OCI-LY7 (cell line): ENCODE data around the gene GABRG1. TPM values are rescaled to one million over a fixed set of nuclear protein-coding genes. Genes with fewer than 3 reads are reported as not detected.

Experiments used
- BruUV-seq: library from RNA; stranded (reverse); fragments of 400-500 nt; replicated peaks from 2 replicates; lab custom pipeline; 2021; lab: Mats Ljungman, UMichigan
- CTCF ChIA-PET: fragments of 300-600 bp; sonication (Branson Sonifier 250); formaldehyde crosslinking; loops from one replicate; lab custom pipeline; 2022; ENCODE audit warnings: antibody characterized with exemption; ENCODE audit not compliant: unreplicated experiment; lab: Charles Lee
- POLR2A ChIA-PET: fragments of 300-600 bp; sonication (Branson Sonifier 250); formaldehyde crosslinking; loops from one replicate; lab custom pipeline; 2022; ENCODE audit warnings: antibody characterized with exemption; lab: Charles Lee
- DNase-seq: peaks from one replicate; pipeline ENCODE4 v3.0.0-alpha.2; 2015; ENCODE audit warnings: low spot score
- H2AFZ ChIP-seq: fragments of 200-600 bp; sonication (generic), shearing (Covaris generic); 2 replicates; pipeline ENCODE4 v1.6.1; 2014; ENCODE audit warnings: mild to moderate bottlenecking, antibody characterized with exemption, low read length, moderate library complexity
- H3K27ac ChIP-seq: fragments of 200-600 bp; sonication (generic); 2 replicates; pipeline ENCODE4 v1.5.1; 2014; ENCODE audit warnings: mixed run types, low read depth, mild to moderate bottlenecking, moderate library complexity, low read length, inconsistent platforms; ENCODE audit not compliant: poor library complexity, severe bottlenecking
- H3K36me3 ChIP-seq: fragments of 200-600 bp; sonication (generic); 2 replicates; pipeline ENCODE4 v1.6.1; 2014; ENCODE audit warnings: mild to moderate bottlenecking, antibody characterized with exemption, low read length, moderate library complexity, mixed read lengths; ENCODE audit not compliant: insufficient read depth
- H3K4me1 ChIP-seq: fragments of 200-600 bp; sonication (generic); 2 replicates; pipeline ENCODE4 v1.5.1; 2014; ENCODE audit warnings: mild to moderate bottlenecking, low read length; ENCODE audit not compliant: insufficient read depth, poor library complexity, severe bottlenecking
- H3K4me2 ChIP-seq: fragments of 200-600 bp; sonication (generic); 2 replicates; pipeline ENCODE4 v1.6.1; 2014; ENCODE audit warnings: mild to moderate bottlenecking, low read length
- H3K4me3 ChIP-seq: fragments of 200-600 bp; sonication (generic); 2 replicates; pipeline ENCODE4 v1.5.1; 2014; ENCODE audit warnings: mild to moderate bottlenecking, low read depth, low read length; ENCODE audit not compliant: poor library complexity, severe bottlenecking
- H3K79me2 ChIP-seq: fragments of 200-600 bp; sonication (generic); 2 replicates; pipeline ENCODE4 v1.6.1; 2016; ENCODE audit warnings: low read depth, mild to moderate bottlenecking, low read length, moderate library complexity, mixed read lengths; ENCODE audit not compliant: insufficient read depth
- H3K9me2 ChIP-seq: fragments of 200-600 bp; sonication (generic); 2 replicates; pipeline ENCODE4 v1.6.1; 2016; ENCODE audit warnings: mild to moderate bottlenecking, low read length, mixed read lengths; ENCODE audit not compliant: insufficient read depth
- H3K9me3 ChIP-seq: fragments of 200-600 bp; sonication (generic); 2 replicates; pipeline ENCODE4 v1.6.1; 2014; ENCODE audit warnings: mild to moderate bottlenecking, mixed run types, low read length, mixed read lengths
- H4K20me1 ChIP-seq: fragments of 200-600 bp; sonication (generic); 2 replicates; pipeline ENCODE4 v1.6.1; 2014; ENCODE audit warnings: mild to moderate bottlenecking, antibody characterized with exemption, low read length, moderate library complexity, mixed read lengths; ENCODE audit not compliant: insufficient read depth
- CTCF ChIP-seq: fragments of 200-600 bp; sonication (generic); conservative IDR thresholded peaks from 2 replicates; pipeline ENCODE4 v1.5.1; 2014; ENCODE audit warnings: mild to moderate bottlenecking, antibody characterized with exemption, low read length, moderate library complexity, mixed read lengths
- EZH2phosphoT487 ChIP-seq: fragments of 200-600 bp; sonication (generic); IDR thresholded peaks from 2 replicates; pipeline ENCODE4 v1.6.1; 2018; ENCODE audit warnings: low read depth, borderline replicate concordance, mild to moderate bottlenecking, mixed run types, antibody characterized with exemption, low read length, moderate library complexity, mixed read lengths
- intact Hi-C: fragments of 100-400 bp; cut with micrococcal nuclease; formaldehyde crosslinking; loops from one replicate; pipeline ENCODE4 v1.10.0; 2022; ENCODE audit not compliant: unreplicated experiment
- total RNA-seq, 2 experiments: library from RNA; depleted of rRNA in 1 of 2; stranded (reverse); fragments of >200 nt in 1 of 2; shearing (Covaris generic) in 1 of 2; gene quantifications; 2 replicates each; pipeline ENCODE4 v1.2.3, GENCODE V29; 2014 to 2022

The GABRG1 gene
- total RNA-seq, 2 experiments from 2014 or later, result not detected

GRCh38 chr4:45989775-45990174, 134.1 kb downstream of the GABRG1 start:
- Histone ChIP-seq H4K20me1 (no peaks in the 10 kb centered on the region), H3K4me3 (no peak overlapping the region), H3K9me2 (no peaks in the 10 kb centered on the region), H3K4me2 (no peak overlapping the region), H3K9me3 (no peaks in the 10 kb centered on the region), H3K79me2 (no peaks in the 10 kb centered on the region), H2AFZ (no peak overlapping the region), H3K27ac (no peak overlapping the region), H3K36me3 (no peaks in the 10 kb centered on the region), H3K4me1 (no peaks in the 10 kb centered on the region)
- intact Hi-C loops, result no loop called here
- ChIA-PET POLR2A (no interaction called here), CTCF (no interaction called here)
- DNase-seq, result no peak
- TF ChIP-seq EZH2phosphoT487, result no peak
- no peak for TF ChIP-seq CTCF
- BruUV-seq, result no TSS peak

GRCh38 chr4:45987858-45988257, 136.0 kb downstream of the GABRG1 start:
- no peak overlapping the region for H3K4me3 ChIP-seq
- CTCF ChIA-PET, result no interaction called here
- no peaks in the 10 kb centered on the region for H3K36me3 ChIP-seq
- H2AFZ ChIP-seq, result no peak overlapping the region
- intact Hi-C loops, result no loop called here
- POLR2A ChIA-PET, result no interaction called here
- no TSS peak for BruUV-seq
- H3K4me1 ChIP-seq, result no peaks in the 10 kb centered on the region
- no peaks in the 10 kb centered on the region for H3K9me3 ChIP-seq
- no peak for DNase-seq
- H3K9me2 ChIP-seq, result no peaks in the 10 kb centered on the region
- H3K27ac ChIP-seq, result no peak overlapping the region
- H3K4me2 ChIP-seq, result no peak overlapping the region
- TF ChIP-seq CTCF, result no peak
- TF ChIP-seq EZH2phosphoT487, result no peak
- H3K79me2 ChIP-seq, result no peaks in the 10 kb centered on the region
- no peaks in the 10 kb centered on the region for H4K20me1 ChIP-seq
